ENCODE results near the gene GPN2.
A peak's percentile ranks its signal among the peaks of the same experiment; 100 is the strongest.

Gene GPN2

DNA sequence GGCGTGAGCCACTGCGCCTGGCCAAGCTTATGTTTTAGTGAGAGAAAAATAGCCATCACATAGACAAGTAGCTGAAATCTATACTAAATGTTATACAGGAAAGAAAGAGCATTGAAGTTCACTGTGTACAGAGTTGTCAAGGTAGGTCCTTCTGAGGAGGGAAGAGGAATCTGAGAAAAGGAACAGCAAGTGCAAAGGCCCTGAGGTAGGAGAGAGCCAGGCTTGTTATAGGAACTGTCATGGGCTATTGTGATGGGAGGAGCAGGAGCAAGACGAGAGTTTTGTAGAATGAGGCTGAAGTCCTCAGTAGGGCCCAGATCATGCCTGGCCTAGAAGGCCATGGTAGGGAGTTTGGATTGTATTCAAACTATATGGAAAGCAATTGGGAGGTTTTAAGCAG, 59.0 kb downstream of the GPN2 start:
- DNase-seq, result no peak

DNA sequence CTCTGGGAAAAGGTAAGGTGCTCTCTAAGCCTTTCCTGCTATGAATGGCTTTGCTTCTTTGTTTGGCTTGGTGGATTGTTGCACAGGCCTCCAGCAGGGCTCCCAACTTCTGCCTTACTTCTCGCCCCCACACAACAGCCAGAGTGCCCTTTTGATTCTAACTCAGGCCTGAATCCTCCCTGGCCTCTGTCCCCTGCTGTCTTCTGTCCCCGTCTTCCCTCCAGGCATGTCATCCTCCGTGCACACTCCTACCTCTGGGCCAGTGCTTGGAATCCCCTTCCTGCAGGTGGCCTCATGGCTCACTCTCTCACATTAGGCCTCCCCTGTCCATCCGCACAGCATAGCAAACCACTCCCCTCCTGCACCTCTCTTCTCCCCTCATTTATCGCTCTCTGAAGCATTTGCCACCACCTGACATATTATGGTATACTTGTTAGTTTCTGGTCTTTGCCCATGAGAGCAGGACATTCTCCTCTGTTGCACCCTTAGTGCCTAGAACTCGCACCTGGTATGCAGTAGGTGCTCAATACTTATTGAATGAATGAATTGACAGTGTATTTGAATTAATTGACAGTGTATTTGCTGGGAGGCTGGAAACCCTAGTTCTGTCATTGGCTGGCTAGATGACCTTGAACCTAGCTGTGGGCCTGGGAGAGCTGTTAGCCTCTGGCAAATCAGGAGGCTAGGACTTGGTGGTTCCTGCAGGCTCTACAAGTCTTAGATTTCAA, 60.7 kb downstream of the GPN2 start:
- no peak for DNase-seq

DNA sequence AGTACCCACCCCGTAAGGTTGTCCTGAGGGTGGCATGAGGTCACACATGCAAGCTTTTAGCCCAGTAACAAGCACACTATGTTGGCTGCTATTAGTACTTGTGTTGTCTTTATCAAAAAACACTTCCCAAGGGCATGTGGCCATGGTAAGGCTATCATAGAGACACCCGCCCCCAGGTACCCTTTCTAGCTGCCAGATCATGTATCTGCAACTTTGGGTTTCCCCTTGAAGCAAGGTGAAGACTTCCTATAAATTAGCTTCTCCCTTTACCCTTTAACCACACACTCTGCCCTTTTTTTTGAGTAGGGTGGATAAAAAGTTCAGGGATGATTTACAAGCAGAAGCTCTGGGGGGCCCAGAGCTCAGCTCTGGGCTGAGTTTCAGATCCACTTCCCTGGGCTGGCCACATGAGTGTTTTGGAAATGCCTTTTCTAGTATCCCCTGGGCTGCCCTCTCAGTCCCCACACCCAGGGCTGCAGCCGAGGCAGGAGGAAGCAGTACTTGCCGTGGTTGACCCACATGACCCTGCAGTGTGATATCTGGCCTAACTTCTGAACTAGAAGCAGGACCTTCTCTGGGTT, 61.6 kb downstream of the GPN2 start:
- DNase-seq, result no peak

GRCh38 chr1:26827663-26828062, 62.4 kb downstream of the GPN2 start:
- no peak for DNase-seq

GRCh38 chr1:26827106-26827604, 62.9 kb downstream of the GPN2 start:
- DNase-seq, result no peak

DNA sequence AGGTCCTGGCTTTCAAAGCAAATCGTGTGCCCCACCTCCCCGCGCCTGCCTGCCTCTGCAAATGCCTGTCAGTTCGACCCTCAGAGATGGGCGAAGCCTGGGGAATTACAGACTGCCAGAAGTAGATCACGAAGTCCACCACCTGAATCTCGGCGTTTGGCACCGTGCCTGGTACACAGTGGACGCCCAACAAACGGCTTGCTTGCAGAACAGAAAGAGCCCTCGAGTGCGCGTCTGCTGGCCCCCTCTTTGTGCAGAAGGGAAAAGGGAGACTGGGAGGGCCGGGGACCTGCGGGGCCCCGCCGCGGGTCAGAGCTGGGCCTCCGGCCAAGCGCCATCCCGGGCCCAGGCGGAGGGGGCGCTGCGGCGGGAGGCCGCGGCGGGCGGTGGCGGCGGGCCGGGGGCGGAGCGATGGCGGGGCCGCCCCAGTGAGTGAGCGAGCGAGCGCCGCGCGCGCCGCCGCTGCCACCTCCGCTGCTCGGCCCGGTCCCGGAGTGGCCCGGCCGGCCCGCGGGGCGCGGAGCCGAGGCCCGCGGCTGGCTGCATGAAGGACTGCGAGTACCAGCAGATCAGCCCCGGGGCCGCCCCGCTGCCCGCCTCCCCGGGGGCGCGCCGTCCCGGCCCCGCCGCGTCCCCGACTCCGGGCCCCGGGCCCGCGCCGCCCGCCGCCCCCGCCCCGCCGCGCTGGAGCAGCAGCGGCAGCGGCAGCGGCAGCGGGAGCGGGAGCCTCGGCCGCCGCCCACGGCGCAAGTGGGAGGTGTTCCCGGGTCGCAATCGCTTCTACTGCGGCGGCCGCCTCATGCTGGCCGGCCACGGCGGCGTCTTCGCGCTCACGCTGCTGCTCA, 63.6 kb downstream of the GPN2 start, which contains the start of gene ZDHHC18:
ZDHHC18 (plus strand) TSS at position 428 of the 845 bp plus-strand sequence; CDS start at position 545, 117 bp downstream.
- DNase-seq, result peak; percentile 71

All from NCI-H69 (cell line).